HFF-Myc (cell line): ENCODE data around the gene MLXIP.

Source experiments
- DNase-seq: peaks from one replicate; pipeline ENCODE4 v3.0.0-alpha.2; 2011; ENCODE audit warnings: low read depth; ENCODE audit errors: extremely low read depth
- H3K4me3 ChIP-seq: replicated peaks from 2 replicates; pipeline ENCODE4 v1.5.1; 2011; ENCODE audit warnings: low read depth, mild to moderate bottlenecking, control low read depth, low read length
- TF ChIP-seq, protein P1 (sequence below): IDR thresholded peaks from 2 replicates; pipeline ENCODE4 v1.5.1; 2012; ENCODE audit warnings: mild to moderate bottlenecking, low read depth, low read length, control low read depth; ENCODE audit errors: missing control alignments

Gene MLXIP

DNA sequence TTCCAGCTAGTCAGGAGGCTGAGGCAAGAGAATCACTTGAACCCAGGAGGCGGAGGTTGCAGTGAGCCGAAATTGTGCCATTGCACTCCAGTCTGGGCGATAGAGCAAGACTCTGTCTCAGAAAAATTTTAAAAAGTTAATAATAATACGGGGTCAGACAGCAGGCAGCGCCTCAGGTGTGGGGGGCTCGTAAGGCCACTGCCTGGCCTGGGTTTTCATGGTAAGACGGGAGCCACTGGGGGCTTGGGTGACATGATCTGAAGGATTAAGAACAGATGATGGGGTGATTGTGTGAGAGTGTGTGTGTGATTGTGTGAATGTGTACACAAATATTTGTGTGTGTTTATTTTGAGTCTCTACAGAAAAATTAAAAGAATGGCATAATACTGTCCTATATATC, 33.3 kb upstream of the MLXIP start:
- TF ChIP-seq, protein P1, sequence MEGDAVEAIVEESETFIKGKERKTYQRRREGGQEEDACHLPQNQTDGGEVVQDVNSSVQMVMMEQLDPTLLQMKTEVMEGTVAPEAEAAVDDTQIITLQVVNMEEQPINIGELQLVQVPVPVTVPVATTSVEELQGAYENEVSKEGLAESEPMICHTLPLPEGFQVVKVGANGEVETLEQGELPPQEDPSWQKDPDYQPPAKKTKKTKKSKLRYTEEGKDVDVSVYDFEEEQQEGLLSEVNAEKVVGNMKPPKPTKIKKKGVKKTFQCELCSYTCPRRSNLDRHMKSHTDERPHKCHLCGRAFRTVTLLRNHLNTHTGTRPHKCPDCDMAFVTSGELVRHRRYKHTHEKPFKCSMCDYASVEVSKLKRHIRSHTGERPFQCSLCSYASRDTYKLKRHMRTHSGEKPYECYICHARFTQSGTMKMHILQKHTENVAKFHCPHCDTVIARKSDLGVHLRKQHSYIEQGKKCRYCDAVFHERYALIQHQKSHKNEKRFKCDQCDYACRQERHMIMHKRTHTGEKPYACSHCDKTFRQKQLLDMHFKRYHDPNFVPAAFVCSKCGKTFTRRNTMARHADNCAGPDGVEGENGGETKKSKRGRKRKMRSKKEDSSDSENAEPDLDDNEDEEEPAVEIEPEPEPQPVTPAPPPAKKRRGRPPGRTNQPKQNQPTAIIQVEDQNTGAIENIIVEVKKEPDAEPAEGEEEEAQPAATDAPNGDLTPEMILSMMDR, result no peak
- DNase-seq, result no peak
- no peak overlapping the region for H3K4me3 ChIP-seq

DNA sequence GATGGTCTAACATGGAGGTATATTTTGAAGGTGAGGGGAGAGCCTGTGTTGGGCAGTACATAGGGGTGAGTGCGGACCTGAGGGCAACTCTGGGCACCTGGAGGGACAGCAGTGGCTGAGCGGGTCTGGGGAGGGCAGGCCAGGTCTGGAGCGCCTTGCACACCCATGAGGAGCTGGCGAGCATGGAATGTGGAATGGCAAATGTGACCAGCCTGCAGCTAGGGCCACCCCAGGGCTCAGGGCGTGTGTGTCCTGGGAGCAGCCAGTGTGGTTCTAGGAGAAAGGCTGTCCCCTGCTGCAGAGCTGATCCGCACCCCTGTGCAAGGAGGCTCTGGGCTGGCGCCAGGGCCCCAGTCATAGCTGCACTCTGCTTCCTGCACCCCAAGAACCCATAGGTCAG, 32.4 kb upstream of the MLXIP start:
- no peak overlapping the region for H3K4me3 ChIP-seq
- TF ChIP-seq, protein P1, result no peak

DNA sequence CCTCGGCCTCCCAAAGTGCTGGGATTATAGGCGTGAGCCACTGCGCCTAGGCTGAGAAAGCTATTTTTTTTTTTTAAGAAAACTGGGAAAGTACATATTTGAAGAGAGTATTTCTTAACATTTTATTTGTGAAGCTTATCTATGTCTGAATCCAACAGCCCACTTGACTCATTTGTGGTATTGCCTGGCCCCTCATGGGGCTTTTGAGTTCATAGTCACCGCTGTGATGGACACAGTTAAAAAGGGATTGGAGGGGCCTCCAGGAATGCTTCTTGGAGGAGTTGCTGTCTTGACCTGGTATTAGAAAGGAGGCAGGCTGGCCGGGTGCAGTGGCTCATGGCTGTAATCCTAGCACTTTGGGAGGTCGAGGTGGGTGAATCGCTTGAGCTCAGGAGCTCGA, 30.4 kb upstream of the MLXIP start:
- TF ChIP-seq, protein P1, result no peak
- H3K4me3 ChIP-seq, result no peak overlapping the region
- no peak for DNase-seq

More for the DNA sequence above, 32.4 kb upstream of the MLXIP start:
- no peak for DNase-seq

DNA sequence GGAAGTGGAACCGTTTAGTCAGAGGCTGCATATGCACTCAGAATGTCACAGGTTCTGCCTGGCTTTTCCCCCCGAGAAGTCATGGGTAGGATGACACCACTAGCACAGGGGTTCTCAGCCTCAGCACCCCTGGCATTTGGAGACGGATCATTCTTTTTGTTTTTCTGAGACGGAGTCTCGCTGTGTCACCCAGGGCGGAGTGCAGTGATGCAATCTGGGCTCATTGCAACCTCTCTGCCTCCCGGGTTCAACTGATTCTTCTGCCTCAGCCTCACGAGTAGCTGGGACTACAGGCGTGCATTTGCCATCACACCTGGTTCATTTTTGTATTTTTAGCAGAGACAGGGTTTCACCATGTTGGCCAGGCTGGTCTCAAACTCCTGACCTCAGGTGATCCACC, 28.7 kb upstream of the MLXIP start:
- TF ChIP-seq, protein P1, result no peak
- no peak overlapping the region for H3K4me3 ChIP-seq
- no peak for DNase-seq

DNA sequence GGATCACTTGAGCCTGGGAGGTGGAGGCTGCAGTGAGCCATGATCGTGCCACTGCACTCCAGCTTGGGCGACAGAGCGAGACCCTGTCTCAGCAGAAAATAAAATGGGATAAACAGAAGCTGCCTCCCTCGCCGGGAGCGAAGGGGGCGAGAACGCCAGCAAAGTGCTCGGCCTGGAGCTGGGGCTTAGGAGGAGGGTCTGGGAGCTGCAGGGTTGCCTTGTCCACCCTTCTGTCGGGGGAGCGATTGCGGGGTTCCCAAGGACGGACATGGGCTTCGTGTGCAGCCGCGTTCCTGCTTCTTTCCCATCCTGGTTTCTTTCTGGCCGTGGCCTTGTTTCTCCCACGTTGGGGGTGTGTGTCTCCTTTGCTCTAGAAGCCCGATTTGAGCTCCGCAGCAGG, 27.9 kb upstream of the MLXIP start:
- DNase-seq, result no peak
- TF ChIP-seq, protein P1, result no peak
- H3K4me3 ChIP-seq, result no peak overlapping the region

DNA sequence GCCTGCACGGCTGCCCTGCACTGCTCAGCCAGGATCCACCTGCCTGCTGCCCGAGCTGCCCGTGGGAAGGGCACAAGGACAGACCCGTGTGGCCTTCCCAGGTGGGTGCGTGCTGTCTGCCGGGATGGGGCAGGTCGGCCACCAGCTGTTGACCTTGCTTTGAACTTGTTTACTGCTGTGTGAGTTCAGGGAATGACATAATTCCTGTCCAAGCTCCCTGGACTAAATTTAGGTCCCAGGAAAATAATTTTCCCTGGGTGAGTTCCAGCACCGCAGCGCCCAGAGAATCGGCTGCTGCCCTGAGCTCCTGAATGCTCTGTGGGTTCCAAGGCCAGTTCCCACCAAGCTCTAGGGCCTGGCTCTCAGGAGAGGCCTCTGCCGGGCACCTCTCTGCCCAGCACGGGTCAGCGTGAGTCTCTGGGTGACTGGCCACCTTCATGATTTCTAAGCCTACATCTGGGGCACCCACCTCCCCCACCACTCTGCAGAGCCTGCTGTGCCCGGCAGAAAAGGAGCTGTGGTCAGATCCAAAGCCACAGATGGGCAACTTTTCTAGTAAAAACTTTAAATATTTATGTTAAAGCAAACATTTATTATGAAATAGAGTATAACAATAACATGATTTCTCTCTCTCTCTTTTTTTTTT, 27.2 kb upstream of the MLXIP start:
- no peak overlapping the region for H3K4me3 ChIP-seq
- TF ChIP-seq, protein P1, result no peak

DNA sequence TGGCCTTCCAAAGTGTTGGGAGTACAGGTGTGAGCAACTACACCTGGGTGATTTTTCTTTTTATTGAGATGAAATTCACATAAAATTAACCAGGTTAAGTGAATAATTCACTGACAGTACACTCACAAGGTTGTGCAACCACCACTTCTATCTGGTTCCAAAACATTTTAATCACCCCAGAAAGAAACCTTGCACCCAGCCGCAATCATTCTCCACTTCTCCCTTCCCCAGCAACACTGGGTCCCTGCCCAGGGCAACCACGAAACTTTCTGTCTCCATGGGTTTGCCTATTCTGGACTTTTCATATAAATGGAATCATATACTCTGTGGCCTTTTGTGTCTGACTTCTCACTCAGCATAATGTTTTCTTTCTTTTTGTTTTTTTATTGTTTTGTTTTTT, 26.3 kb upstream of the MLXIP start:
- no peak overlapping the region for H3K4me3 ChIP-seq
- DNase-seq, result no peak
- TF ChIP-seq, protein P1, result no peak

More for the DNA sequence above, 27.2 kb upstream of the MLXIP start:
- DNase-seq, result no peak
